GM21423 (cell line): ENCODE data around the gene CRIP2.

Source experiments
- ATAC-seq: cut with Tn5 transposase; IDR thresholded peaks from one replicate; pipeline ENCODE4 v1.9.1; 2021; ENCODE audit warnings: mild to moderate bottlenecking, moderate library complexity; ENCODE audit not compliant: unreplicated experiment

The CRIP2 gene

GRCh38 chr14:105476097-105476830 lies 1.6 kb downstream of the CRIP2 start:
- ATAC-seq = no peak

DNA sequence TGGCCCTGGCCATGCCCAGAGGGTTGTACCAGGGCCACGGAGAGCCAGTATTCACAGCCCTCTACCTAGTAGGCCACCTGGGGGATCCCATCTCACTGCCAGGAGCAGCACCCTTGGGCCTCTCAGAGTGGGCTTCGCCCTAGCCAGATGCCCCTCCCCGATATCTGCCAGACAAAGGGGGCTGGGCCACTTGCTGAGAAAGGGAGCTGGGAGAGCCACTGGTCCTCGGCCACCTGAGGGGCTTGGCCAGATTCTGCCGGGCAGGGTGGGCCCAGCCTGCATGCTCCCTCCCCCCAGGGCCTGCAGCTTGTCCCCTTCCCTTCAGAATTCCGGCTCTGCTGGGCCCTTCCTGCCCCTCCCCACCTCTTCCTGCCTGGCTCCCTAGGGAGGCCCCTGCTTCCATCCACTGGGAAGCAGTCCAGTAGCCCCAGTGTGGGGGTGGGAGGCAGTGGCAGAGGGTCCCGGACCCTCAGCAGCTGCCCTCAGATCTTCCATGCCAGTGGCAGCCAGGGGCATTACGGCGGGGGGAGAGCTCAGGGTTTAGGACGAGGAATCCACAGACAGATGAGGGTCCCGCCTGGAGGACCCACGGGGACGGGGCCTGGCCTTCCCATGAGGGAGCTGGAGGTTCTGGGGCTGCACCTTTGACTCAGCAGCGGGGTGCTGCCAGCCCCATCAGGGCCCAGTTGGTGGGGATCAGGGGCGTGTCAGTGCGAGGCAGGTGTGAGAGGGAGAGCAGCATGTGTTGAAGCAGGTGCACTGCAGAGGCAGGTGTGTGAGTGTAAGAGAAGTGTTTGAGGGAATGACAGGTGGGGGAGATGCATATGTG lies 2.4 kb downstream of the CRIP2 start:
- ATAC-seq = no peak

- no peak for ATAC-seq
These were observed 3.2 kb downstream of the CRIP2 start for GRCh38 chr14:105477660-105478397.

- ATAC-seq = no peak
These were observed 4.0 kb downstream of the CRIP2 start for GRCh38 chr14:105478398-105479251.

DNA sequence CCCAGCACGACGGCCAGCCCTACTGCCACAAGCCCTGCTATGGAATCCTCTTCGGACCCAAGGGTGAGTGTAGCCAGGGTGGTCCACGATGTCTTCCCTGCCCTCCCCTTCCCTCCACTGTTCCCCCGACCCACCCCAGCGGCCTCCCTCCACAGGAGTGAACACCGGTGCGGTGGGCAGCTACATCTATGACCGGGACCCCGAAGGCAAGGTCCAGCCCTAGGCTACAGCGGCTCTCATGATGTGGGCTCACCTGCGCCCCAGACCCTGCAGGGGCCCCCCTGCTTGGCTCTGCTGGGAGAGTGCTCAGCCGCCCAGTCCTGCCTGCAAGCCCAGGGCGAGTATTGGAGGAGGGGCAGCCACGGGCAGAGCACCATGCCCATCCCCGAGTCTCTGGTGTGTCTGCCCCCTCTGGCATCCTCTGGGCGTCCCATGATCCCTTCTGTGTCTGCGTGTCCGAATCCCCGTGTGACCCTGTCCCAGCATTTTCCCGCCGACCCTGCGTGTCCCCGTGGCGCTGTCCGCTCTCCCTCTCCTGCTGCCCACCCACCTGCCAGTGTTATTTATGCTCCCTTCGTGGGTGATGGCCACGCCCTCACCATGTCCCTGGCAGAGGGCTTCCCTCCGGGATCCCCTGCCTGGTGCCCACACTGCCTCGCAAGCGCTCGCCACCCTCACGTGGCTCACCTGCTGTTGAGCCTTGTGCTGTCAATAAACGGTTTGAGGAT lies 5.0 kb downstream of the CRIP2 start:
- ATAC-seq = no peak

DNA sequence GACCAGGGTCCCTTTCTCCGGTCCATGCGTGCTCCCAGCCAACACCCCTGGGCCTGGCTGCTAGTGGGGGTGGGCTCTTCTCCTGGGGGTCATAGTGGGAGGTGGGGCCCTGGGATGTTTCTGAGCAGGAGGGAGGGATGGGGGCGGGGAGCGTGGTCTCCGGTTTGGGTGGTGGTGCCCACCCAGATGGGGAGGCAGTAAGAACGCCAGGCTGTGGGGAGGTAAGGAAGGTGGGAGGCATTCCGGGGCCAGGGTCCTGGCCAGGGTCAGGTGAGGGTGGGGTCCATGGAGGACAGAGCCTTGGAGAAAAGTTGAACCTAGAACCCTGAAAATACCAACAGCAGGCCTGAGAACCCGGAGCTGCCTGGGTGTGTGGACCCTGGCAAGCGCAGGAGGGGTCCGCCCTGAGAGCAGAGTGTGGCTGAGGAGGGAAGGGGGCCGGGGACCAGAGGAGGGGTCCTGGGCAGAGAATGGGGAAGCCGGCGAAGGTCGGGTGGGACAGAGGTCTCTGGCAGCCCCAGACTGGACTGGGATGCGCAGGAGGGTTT lies 5.7 kb downstream of the CRIP2 start:
- no peak for ATAC-seq

GRCh38 chr14:105480807-105481801 lies 6.5 kb downstream of the CRIP2 start:
- peak; percentile 43 for ATAC-seq

- ATAC-seq = peak; percentile 51
These were observed 7.4 kb downstream of the CRIP2 start for GRCh38 chr14:105481886-105482457.

GRCh38 chr14:105482486-105483110 lies 8.0 kb downstream of the CRIP2 start:
- ATAC-seq = no peak

- no peak for ATAC-seq
These were observed 8.9 kb downstream of the CRIP2 start for GRCh38 chr14:105483300-105484068.

- ATAC-seq = no peak
These were observed 9.7 kb downstream of the CRIP2 start for GRCh38 chr14:105484069-105484996.

DNA sequence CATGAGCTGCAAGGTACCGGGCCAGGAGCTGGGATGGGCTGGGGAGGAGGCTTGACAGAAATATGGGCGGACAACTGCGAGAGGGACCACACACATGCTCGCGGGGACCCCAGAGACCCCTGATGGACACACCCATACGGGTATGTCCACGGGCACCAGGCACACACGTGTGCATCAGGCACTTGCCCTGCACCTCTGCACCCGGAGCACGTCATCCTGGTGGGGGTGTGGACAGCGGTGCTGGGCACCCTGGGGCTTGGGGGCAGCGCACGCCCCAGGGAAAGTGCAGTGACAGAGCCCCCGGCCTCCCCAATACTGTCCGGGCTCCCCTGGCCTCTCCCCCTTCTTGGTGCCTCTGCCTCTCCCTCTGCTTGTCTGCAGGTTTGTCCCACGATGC lies 10.4 kb downstream of the CRIP2 start:
- no peak for ATAC-seq

GRCh38 chr14:105485739-105486162 lies 11.1 kb downstream of the CRIP2 start:
- no peak for ATAC-seq

DNA sequence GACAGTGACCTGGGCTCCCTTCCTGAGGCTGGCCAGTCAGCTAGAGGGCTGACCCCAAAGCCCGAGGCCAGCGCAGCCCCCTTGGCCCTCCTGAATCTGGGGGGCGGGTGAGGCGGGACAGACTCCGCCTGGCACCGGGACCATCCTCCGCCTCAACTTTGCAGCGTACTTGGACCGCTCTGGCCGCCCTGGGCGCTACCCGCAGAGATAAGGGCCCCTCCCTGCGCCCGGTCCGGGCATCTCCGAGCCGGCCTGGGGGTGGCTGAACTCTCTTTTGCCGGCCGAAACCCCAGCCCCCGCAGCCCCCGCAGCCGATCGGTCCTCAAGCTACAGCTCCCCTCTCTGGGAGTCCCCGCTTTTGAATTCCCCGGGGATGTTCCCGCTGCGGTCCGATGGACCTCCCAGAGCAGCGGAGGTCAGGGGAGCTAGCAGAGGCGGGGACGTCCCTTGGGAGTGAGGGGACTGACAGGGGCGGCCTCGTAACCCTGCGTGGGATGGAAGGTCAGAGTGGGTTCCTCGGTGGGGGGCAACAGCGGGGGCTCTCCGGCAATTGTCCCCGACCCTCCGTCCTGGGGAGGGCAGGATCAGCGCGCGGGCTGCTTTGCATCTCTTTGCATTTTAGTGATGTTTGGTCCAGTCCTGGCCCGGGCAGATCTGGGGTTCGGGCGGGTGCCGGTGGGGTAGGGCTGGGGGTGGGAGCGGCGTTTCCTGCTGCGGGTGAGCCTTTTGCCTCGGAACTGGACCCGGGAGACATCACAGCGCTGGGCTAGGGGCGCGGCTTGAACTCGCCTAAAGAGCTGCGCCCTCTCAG lies 11.7 kb downstream of the CRIP2 start, which contains the start of gene CRIP1:
Gene CRIP1, plus strand, starts transcription at position 724 of the 811 bp plus-strand sequence. CDS start 374 bp downstream, outside the sequence.
- no peak for ATAC-seq

- ATAC-seq = no peak
These were observed 12.4 kb downstream of the CRIP2 start for GRCh38 chr14:105486974-105487448.
